ENCODE data around the gene B3GAT1. TPM values are rescaled to one million over a fixed set of nuclear protein-coding genes. Genes with fewer than 3 reads are reported as not detected.

Gene B3GAT1
- total RNA-seq, 4 donors from 2014 or later = 0.13 to 0.66 (median 0.35) TPM

GRCh38 chr11:134402910-134403309, 9.1 kb downstream of the B3GAT1 start:
- no peak for DNase-seq (ENCODE audit: extremely low spot score)
- Histone ChIP-seq H3K27me3 (peaks cover 0 to 84% (median 0%) of the 10 kb centered on the region in 4 donors), H3K4me1 (no peaks in the 10 kb centered on the region), H3K36me3 (no peaks in the 10 kb centered on the region), H3K9me3 (no peaks in the 10 kb centered on the region), H3K27ac (replicated peaks in 1 of 4) (no peak overlapping the region), H3K4me3 (no peak overlapping the region)
- intact Hi-C loops (cut with DNase I) = no loop called here
- TF ChIP-seq POLR2AphosphoS5 (IDR thresholded peaks at IDR 0.05) = no peak
- no peak for TF ChIP-seq CTCF (IDR thresholded peaks at IDR 0.05)
- no peak for TF ChIP-seq EP300 (IDR thresholded peaks at IDR 0.05)
- no peak for TF ChIP-seq POLR2A (IDR thresholded peaks at IDR 0.05; ENCODE audit: low read depth)
- 96% methylated on average over 12 of the region's 12 CpGs for WGBS

- Histone ChIP-seq H3K4me3 (no peak overlapping the region), H3K36me3 (no peaks in the 10 kb centered on the region), H3K27me3 (peaks cover 0 to 84% (median 0%) of the 10 kb centered on the region in 4 donors), H3K9me3 (no peaks in the 10 kb centered on the region), H3K27ac (replicated peaks in 1 of 4) (no peak overlapping the region), H3K4me1 (no peaks in the 10 kb centered on the region)
- intact Hi-C loops (cut with DNase I) = no loop called here
- 83% methylated on average over 14 of the region's 19 CpGs for WGBS
- TF ChIP-seq POLR2A (IDR thresholded peaks at IDR 0.05; ENCODE audit: low read depth) = no peak
- TF ChIP-seq CTCF (IDR thresholded peaks at IDR 0.05) = no peak
- TF ChIP-seq EP300 (IDR thresholded peaks at IDR 0.05) = no peak
- no peak for TF ChIP-seq POLR2AphosphoS5 (IDR thresholded peaks at IDR 0.05)
- DNase-seq (ENCODE audit: extremely low spot score) = no peak
Measured at GRCh38 chr11:134401825-134402809, 9.9 kb downstream of the B3GAT1 start.

- H3K9me3 ChIP-seq = no peaks in the 10 kb centered on the region
- intact Hi-C loops (cut with DNase I) = no loop called here
- no peak overlapping the region for H3K27ac ChIP-seq (replicated peaks in 1 of 4)
- H3K36me3 ChIP-seq = no peaks in the 10 kb centered on the region
- no peak for DNase-seq (ENCODE audit: extremely low spot score)
- no peaks in the 10 kb centered on the region for H3K4me1 ChIP-seq
- peaks cover 0 to 67% (median 0%) of the 10 kb centered on the region in 4 donors for H3K27me3 ChIP-seq
- TF ChIP-seq POLR2AphosphoS5 (IDR thresholded peaks at IDR 0.05) (no peak), CTCF (IDR thresholded peaks at IDR 0.05) (no peak), POLR2A (IDR thresholded peaks at IDR 0.05; ENCODE audit: low read depth) (no peak), EP300 (IDR thresholded peaks at IDR 0.05) (no peak)
- WGBS = 84% methylated on average over 7 of the region's 7 CpGs
- no peak overlapping the region for H3K4me3 ChIP-seq
Measured at GRCh38 chr11:134399996-134400395, 12.0 kb downstream of the B3GAT1 start.

DNA sequence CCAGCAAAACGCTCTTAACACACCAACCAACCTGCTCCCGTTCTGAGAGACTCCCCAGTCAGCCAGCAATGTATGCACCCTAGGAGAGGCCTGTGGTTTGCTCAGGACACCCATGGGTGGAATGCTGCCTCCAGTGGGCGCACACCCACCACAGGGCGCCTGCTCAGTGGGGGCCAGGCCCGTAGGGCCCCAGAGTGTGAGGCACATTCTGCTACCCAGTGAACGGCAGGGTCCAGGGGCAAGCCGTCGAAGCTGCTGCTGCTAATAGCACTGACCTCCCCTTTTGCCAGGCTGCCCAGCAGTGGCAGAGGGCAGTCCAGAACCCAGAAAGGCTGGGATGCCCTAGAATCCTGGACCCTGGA, 12.8 kb downstream of the B3GAT1 start:
- Histone ChIP-seq H3K27ac (replicated peaks in 1 of 4) (no peak overlapping the region), H3K36me3 (no peaks in the 10 kb centered on the region), H3K27me3 (peaks cover 0 to 60% (median 0%) of the 10 kb centered on the region in 4 donors), H3K9me3 (no peaks in the 10 kb centered on the region), H3K4me3 (no peak overlapping the region), H3K4me1 (no peaks in the 10 kb centered on the region)
- TF ChIP-seq EP300 (IDR thresholded peaks at IDR 0.05) (no peak), CTCF (IDR thresholded peaks at IDR 0.05) (no peak), POLR2A (IDR thresholded peaks at IDR 0.05; ENCODE audit: low read depth) (no peak), POLR2AphosphoS5 (IDR thresholded peaks at IDR 0.05) (no peak)
- no peak for DNase-seq (ENCODE audit: extremely low spot score)
- intact Hi-C loops (cut with DNase I) = no loop called here
- WGBS = 93% methylated on average over 2 of the region's 8 CpGs
